Medulla oblongata (tissue), 1 donor: ENCODE measurements around the gene JAKMIP2.
A peak's percentile ranks its signal among the peaks of the same experiment; 100 is the strongest.

Experiments used
- DNase-seq: peaks from one replicate; pipeline ENCODE4 v3.0.0-alpha.2; 2015; ENCODE audit errors: extremely low spot score

JAKMIP2 gene

GRCh38 chr5:147788023-147788422, 5.5 kb upstream of the JAKMIP2 start:
- no peak for DNase-seq

GRCh38 chr5:147786142-147786541, 3.6 kb upstream of the JAKMIP2 start:
- no peak for DNase-seq

- no peak for DNase-seq
These were observed 1.8 kb upstream of the JAKMIP2 start for GRCh38 chr5:147784146-147784987.

GRCh38 chr5:147780924-147781573, 1.5 kb downstream of the JAKMIP2 start:
- DNase-seq, result no peak

GRCh38 chr5:147779694-147780093, 2.8 kb downstream of the JAKMIP2 start:
- no peak for DNase-seq

DNA sequence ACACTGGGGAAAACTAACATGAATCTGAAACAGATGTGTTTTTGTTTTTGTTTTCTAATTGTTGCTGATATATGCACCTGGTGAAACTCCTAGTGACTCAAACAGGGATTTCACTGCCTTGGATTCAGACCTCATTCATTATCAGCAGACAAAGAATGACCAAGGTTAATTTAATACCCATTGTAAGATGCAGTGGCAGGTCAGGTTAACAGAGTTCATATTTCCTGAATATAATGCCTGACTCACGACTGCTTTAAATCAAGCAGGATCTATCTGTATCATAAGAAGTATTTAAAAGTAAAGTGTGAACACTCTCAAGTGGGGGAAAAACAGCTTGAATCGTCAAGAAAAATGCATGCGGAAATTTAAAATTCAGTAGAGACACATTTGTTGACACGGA, 5.5 kb downstream of the JAKMIP2 start:
- DNase-seq, result no peak

- no peak for DNase-seq
These were observed 8.9 kb downstream of the JAKMIP2 start for GRCh38 chr5:147773587-147773986.

DNA sequence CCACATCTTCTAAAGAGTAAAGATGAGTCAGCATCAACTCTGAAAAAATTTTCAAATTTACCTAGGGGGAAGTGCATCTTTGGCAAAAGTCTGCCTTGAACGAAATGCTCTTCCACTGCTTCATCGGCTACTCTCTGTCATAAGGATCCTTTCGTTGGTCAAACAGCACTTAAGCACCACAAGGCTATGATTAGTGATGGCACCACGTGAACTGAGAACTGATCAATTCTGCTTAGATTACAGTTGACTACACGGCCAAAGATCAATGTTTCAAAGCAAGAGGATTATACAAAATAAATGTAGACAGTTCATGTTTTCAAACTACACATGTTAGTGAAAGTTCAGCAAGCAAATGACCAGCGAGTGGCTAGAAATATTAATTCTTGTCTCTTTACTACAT, 9.4 kb downstream of the JAKMIP2 start:
- no peak for DNase-seq

GRCh38 chr5:147767048-147767447, 15.5 kb downstream of the JAKMIP2 start:
- no peak for DNase-seq

DNA sequence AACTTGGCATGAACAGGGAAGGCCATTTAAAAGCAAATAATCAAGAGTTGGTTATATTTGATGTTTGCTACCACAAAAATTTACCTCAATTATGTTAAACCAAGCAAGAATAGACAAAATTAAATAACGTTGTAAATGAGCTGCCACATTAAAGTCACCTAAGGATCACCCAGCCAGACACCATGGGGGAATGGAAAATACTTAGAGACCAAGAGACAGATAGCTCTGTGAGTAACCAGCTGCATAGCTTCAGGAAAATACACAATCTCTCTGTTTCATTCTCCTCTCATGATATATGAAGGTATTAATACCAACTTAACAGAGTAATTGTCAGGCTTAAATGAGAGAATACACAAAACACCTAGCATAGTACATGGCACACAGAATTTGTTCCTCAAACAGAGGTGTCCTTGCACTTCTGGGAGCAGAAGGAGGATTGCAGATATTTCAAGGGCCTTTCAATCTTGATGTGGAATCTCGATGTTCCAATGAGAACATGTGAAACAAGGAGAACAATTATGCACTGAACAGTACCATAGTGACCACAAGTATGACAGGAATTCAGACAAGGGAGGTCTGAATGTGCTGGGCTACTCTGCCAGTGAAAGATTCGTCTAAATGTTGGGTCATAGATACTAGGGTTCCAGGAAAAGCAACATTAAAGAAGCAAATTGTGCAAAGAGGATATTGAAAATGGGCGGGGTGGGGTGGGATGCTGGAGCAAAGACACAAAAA, 18.6 kb downstream of the JAKMIP2 start:
- no peak for DNase-seq

DNA sequence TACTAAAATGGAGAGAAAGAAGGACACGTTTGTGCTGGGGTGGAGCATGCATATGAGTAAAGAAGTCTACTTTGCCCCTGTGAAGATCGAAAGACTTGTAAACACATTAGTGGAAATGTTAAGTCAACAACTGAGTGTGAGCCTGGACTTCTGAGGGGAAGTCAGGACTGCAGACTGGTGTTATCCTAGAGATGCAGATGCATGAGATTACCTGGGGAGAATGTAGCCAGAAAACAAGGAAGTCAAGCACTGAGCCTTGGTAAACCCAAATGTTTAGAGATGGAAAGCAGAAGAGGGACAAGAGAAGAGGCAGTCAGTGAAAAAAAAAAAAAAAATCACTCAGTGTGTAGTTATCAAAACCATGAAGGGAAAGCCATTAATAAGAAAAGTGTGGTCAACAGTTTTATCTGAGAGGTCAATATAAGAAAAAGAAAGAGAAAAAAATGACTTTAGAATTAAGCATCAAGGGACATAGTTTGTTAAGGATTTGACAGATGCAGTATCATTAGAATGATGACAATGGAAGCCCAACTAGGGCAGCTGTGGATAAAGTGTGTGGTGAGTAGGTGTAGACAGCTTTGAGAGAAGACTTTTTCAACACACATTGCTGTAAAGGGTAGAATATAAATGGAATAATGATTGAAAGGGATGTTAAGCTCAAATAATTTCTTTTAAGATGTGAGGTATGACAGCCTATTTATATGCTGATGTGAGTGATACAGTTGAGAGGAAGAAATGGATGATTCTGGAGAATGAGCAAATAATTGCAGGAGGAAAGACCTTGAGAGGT, 22.2 kb downstream of the JAKMIP2 start:
- no peak for DNase-seq

GRCh38 chr5:147759441-147759840, 23.1 kb downstream of the JAKMIP2 start:
- no peak for DNase-seq

DNA sequence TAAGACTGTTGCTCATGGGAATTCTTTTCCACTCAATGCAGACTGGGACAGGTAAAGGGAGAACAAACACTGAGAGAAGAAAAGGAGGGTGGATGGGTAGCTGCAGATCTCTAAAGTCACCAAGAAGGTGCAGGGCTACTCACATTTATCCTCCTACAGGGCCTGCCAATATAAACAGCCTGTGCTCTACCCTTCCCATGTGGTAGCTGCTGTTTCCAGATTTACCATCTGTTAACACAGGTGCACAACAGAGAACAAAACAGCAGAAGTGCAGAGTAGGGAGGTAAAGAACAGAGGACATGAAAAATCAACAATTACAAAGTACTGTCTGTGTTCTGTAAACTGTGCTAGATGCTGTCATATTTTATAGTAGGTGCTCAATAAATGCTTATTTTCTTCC, 26.0 kb downstream of the JAKMIP2 start:
- no peak for DNase-seq

GRCh38 chr5:147754372-147755122, 28.0 kb downstream of the JAKMIP2 start:
- DNase-seq, result no peak

DNA sequence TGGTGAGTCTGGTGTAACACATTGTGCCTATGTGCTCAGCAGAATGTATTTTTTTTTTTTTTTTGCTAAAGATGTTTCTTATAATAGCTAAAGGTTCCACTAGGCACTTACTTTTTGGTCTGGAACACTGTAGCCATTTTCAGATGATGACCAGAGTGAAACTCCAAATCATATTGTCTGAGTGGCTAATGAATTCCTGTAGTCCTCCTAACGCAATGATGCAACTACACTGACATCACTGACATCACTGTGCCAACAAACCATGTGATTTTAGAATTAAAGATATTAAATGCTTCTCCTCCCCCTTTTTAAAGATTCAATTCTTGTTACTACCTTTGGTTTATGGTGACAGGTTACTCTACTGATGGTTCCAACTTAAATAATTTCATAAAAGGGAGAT, 28.8 kb downstream of the JAKMIP2 start:
- DNase-seq, result no peak

- no peak for DNase-seq
These were observed 29.8 kb downstream of the JAKMIP2 start for GRCh38 chr5:147752666-147753290.

DNA sequence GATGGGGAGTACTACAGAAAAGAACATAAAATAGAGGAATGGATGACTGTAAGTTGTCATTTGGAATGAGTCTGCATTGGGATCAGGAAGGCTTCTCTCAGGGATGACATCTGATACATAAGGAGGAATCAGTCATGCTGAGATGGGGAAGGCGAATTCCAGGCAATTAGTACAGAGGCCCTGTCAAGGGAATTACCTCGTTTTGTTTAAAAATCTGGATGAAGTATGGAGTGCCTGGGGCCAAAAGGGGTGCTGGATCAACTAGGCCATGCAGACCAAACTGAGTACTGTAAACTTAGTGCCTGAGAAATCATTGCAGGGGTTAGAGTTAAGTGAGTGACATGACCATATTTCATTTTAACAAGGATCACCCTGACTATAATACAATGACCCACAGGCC, 30.5 kb downstream of the JAKMIP2 start:
- DNase-seq, result no peak

- peak; percentile 78 for DNase-seq
These were observed 31.2 kb downstream of the JAKMIP2 start for GRCh38 chr5:147751156-147751830.

- no peak for DNase-seq
These were observed 32.5 kb downstream of the JAKMIP2 start for GRCh38 chr5:147750065-147750464.

DNA sequence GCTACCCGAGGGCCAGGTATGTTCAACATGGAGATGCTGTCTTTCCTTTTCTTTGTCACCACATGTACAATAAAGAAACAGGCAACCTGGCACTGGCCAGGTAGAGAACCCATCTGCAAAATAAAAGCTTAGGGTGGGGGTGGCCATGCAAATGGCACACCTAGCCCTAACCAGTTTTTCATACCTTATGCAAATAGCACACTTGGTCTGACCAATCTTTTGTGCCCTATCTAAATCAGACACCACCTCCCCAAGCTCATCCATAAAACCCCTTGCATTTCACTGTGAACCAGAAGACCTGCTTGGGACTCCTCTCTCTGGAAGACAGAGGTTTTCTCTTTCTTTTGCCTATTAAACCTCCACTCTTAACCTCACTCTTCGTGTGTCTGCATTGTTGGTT, 33.9 kb downstream of the JAKMIP2 start:
- DNase-seq, result no peak
